ENCODE measurements around the gene HTR1E. TPM values are rescaled to one million over a fixed set of nuclear protein-coding genes. Genes with fewer than 3 reads are reported as not detected.
A peak's percentile ranks its signal among the peaks of the same experiment; 100 is the strongest.
"Not testable (repeated sequence)": the region's sequence is repeated elsewhere in the genome, so short reads cannot be mapped to it uniquely, and the experiment has no call there.

HTR1E gene
- total RNA-seq, result not detected
- under 1 TPM; 0.43 to 0.70 (median 0.51) TPM for polyA plus RNA-seq (ENCODE audit: insufficient read length in 6 of 6)
- long read RNA-seq, donor 1, result 0 reads
- long read RNA-seq, donor 2, result 0 reads
- long read RNA-seq, donor 3, result 0 reads
- long read RNA-seq, donor 4, result 0 reads
- long read RNA-seq, donor 5, result 0 reads
- long read RNA-seq, donor 6, result 0 reads
- long read RNA-seq, donor 7, result 0 reads
- long read RNA-seq, donor 8, result 0 reads
- long read RNA-seq, donor 9, result 0 reads
- long read RNA-seq, donor 10, result 0 reads
- long read RNA-seq, donor 11, partial matches to known transcripts, result 0 of 1 reads
- long read RNA-seq, donor 11, other reads (novel, unspliced or antisense), result 0 of 1 reads
- long read RNA-seq, donor 12, result 0 reads

GRCh38 chr6:86937219-86938079 is at the start of gene HTR1E:
HTR1E (plus strand) TSS chr6:86937528; CDS start chr6:87015335, 77,807 bp downstream.
- intact Hi-C loops (cut with DNase I), result no loop called here
- Histone ChIP-seq H3K27me3 (peaks cover 23 to 56% of the 10 kb centered on the region in 2 donors), H3K4me3 (no peak within 1 kb of the TSS), H3K36me3 (no peaks in the 10 kb centered on the region), H3K4me1 (no peaks in the 10 kb centered on the region), H3K9me3 (no peaks in the 10 kb centered on the region), H3K27ac (no peak within 1 kb of the TSS)
- ATAC-seq (peak; percentile 95), DNase-seq (peak in 3 of 4 donors; percentile 60 to 72 (median 71))
- TF ChIP-seq CTCF (IDR thresholded peaks at IDR 0.05), result peak; percentile 14 to 31

- intact Hi-C loops (cut with DNase I), result no loop called here
- Histone ChIP-seq H3K4me1 (no peaks in the 10 kb centered on the region), H3K27ac (no peak overlapping the region), H3K27me3 (no peaks in the 10 kb centered on the region), H3K36me3 (no peaks in the 10 kb centered on the region), H3K9me3 (peaks cover 0 to 22% of the 10 kb centered on the region in 2 donors), H3K4me3 (no peak overlapping the region)
- DNase-seq, result no peak
- no peak for TF ChIP-seq CTCF (IDR thresholded peaks at IDR 0.05)
- ATAC-seq, result no peak
Measured at GRCh38 chr6:86888301-86888700, 49.0 kb upstream of the HTR1E start.

GRCh38 chr6:86897265-86897664 is 40.1 kb upstream of the HTR1E start:
- H3K4me1 ChIP-seq; intact Hi-C loops (cut with DNase I); ATAC-seq; H3K9me3 ChIP-seq; H3K27me3 ChIP-seq; DNase-seq; H3K27ac ChIP-seq; H3K36me3 ChIP-seq; H3K4me3 ChIP-seq: not testable (repeated sequence)

GRCh38 chr6:86913795-86914194 is 23.5 kb upstream of the HTR1E start:
- no peak for TF ChIP-seq CTCF (IDR thresholded peaks at IDR 0.05)
- H3K4me3 ChIP-seq, result no peak overlapping the region
- no peaks in the 10 kb centered on the region for H3K4me1 ChIP-seq
- H3K36me3 ChIP-seq, result no peaks in the 10 kb centered on the region
- DNase-seq (no peak), ATAC-seq (no peak)
- H3K9me3 ChIP-seq, result no peaks in the 10 kb centered on the region
- H3K27me3 ChIP-seq, result no peaks in the 10 kb centered on the region
- no peak overlapping the region for H3K27ac ChIP-seq
- intact Hi-C loops (cut with DNase I), result no loop called here

GRCh38 chr6:86916393-86916792 is 20.9 kb upstream of the HTR1E start:
- Histone ChIP-seq H3K36me3 (no peaks in the 10 kb centered on the region), H3K4me1 (no peaks in the 10 kb centered on the region), H3K9me3 (no peaks in the 10 kb centered on the region), H3K27me3 (no peaks in the 10 kb centered on the region), H3K4me3 (no peak overlapping the region), H3K27ac (no peak overlapping the region)
- no peak for ATAC-seq
- no peak for DNase-seq
- no peak for TF ChIP-seq CTCF (IDR thresholded peaks at IDR 0.05)
- intact Hi-C loops (cut with DNase I), result no loop called here

- ATAC-seq; H3K27ac ChIP-seq; H3K36me3 ChIP-seq; H3K27me3 ChIP-seq; H3K4me1 ChIP-seq; DNase-seq; H3K4me3 ChIP-seq; H3K9me3 ChIP-seq; intact Hi-C loops (cut with DNase I): not testable (repeated sequence)
Measured at GRCh38 chr6:86927138-86927537, 10.2 kb upstream of the HTR1E start.

GRCh38 chr6:86927859-86928258 is 9.5 kb upstream of the HTR1E start:
- H3K27me3 ChIP-seq; H3K4me3 ChIP-seq; H3K36me3 ChIP-seq; DNase-seq; H3K9me3 ChIP-seq; ATAC-seq; H3K27ac ChIP-seq; H3K4me1 ChIP-seq; intact Hi-C loops (cut with DNase I): not testable (repeated sequence)

All from left lung (tissue), 14 donors.